ENCODE data around the gene KCP.
A peak's percentile ranks its signal among the peaks of the same experiment; 100 is the strongest.

KCP gene

GRCh38 chr7:128869944-128870285 lies 40.6 kb downstream of the KCP start:
- DNase-seq = no peak

- peak; percentile 36 for DNase-seq
These were observed 41.2 kb downstream of the KCP start for GRCh38 chr7:128869138-128869943.

DNA sequence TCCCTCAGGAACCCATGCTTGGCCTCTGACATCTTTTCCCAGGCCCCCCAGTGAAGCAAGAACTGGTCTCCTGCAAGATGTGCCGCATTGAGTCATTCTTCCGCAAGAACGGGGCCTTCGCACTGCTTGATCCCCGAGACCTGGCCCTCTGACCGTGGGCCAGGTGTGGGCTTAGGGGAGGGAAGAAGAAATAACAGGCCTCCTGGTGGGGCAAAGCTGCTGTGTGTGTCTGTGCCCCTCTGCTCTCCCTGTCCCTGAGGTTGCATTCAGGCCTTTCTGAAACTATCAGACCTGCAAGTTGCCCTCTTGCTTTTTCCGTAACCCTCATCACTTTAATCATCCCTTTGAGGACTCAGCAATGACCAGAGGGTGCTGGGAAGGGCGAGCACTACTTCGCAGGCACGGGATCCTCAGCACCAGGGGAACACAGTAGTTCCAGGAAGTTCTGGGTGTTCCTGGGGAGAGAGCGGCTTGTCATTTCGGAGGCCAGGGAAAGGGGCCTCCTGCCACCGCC lies 41.8 kb downstream of the KCP start:
- DNase-seq = no peak

- no peak for DNase-seq
These were observed 42.5 kb downstream of the KCP start for GRCh38 chr7:128867842-128868623.

DNA sequence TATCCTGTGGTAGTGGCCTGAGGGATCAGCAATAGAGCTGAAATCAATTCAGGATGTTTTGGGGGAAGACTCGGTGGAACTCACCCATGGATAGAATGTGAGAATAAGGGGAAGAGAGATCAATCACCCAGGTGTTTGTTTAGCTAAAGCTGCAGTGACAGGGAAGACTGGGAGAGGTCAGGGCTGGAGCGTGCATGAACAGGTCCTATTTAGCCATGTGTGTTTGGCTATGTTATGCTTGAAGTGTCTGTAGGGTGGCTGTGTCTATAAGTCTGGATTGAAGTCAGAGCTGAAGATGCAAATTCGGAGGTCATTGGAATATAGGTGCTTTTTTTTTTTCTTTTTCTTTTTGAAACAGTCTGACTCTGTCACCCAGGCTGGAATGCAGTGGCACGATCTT lies 43.3 kb downstream of the KCP start:
- DNase-seq = no peak

DNA sequence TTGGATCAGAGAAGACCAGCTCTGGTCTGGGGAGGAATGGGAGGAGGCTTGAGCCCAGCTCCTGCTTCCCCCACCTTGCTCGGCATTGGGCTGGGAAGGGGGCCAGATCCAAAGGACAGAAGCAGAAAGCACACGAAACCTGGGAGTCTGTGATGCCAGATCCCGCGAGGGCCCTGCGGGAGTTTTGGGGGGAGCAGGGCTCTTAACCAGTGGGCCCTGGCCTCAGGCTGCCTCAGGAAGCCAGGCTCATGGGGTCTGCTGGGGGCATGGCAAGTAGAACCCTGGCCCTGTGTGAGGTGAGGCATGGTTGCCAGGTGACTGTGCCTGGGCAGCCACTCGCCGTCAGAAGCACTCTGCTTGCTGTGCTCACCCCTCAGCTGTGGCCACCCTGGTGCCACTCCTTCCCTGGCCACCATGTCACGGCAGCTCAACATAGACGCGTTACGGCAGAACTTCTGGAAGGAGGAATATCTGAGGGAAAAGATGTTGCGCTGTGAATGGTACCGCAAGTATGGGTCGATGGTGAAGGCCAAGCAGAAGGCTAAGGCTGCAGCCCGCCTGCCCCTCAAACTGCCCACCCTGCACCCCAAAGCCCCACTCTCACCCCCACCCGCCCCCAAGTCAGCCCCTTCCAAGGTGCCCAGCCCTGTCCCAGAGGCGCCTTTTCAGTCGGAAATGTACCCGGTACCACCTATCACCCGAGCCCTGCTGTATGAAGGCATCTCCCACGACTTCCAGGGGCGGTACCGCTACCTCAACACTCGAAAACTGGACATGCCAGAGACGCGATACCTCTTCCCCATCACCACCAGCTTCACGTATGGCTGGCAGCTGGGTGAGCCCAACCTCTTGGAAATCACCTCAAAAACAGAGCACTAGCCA lies 44.3 kb downstream of the KCP start:
- DNase-seq = no peak

DNA sequence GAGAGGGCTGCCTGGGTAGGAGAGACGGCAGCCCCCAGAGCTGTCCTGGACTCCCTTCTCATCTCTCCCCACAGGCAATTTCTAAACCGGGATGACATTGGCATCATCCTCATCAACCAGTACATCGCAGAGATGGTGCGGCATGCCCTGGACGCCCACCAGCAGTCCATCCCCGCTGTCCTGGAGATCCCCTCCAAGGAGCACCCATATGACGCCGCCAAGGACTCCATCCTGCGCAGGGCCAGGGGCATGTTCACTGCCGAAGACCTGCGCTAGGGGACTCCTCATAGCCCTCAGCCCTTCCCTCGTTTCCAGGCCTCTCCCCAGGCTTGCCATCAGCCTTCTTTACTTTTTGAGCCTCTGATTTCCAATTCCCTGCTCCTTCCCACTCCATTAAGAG lies 45.2 kb downstream of the KCP start:
- no peak for DNase-seq

GRCh38 chr7:128863433-128863989 lies 47.0 kb downstream of the KCP start:
- DNase-seq = no peak

- DNase-seq = peak; percentile 99
These were observed 47.7 kb downstream of the KCP start, which contains the start of gene ATP6V1F for GRCh38 chr7:128862571-128863432. ATP6V1F (plus strand) TSS chr7:128862856; CDS start chr7:128862905, 49 bp downstream.

GRCh38 chr7:128861957-128862570 lies 48.4 kb downstream of the KCP start:
- DNase-seq = no peak

DNA sequence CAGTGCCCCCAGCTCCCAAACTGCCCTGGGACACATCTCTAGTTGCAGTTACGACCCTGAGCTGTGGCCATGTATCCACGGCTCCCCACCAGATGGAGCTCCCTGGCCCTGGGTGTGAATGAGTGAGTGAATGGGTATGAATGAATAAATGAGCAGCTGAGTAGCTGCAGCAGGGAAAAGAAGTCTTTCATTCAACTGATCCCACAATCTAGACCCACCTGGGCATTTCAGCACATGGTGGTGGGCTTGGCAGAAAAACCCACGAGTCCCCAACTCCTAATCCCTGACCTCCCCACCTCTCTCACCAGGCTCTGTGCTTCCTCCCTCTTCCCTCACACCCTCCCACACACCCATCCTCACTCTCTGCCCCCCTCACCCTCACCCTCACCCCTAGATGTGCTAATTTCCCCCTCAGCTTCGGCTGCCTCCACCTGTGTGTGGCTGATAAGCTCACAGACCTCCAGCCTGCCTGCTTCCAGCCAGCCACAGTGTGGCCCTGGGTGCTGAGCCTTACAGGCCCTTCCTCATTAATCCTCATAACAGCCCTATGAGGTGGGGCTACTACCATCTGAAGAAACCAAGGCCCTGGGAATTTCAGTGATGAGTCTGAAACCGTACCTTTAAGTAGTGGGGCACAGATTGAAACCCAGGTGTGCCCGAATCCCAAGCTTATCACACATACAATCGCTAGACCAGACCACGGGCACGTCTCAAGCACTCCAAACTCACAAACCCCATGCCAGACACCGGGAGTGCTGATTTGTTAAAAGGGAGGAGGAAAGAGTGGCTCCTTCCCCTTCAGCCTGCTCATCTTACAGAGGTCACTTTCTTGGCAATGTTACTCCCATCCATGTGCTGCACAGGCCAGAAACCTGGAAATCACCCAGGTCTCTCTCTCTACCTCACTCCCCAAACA lies 50.1 kb downstream of the KCP start:
- no peak for DNase-seq

DNA sequence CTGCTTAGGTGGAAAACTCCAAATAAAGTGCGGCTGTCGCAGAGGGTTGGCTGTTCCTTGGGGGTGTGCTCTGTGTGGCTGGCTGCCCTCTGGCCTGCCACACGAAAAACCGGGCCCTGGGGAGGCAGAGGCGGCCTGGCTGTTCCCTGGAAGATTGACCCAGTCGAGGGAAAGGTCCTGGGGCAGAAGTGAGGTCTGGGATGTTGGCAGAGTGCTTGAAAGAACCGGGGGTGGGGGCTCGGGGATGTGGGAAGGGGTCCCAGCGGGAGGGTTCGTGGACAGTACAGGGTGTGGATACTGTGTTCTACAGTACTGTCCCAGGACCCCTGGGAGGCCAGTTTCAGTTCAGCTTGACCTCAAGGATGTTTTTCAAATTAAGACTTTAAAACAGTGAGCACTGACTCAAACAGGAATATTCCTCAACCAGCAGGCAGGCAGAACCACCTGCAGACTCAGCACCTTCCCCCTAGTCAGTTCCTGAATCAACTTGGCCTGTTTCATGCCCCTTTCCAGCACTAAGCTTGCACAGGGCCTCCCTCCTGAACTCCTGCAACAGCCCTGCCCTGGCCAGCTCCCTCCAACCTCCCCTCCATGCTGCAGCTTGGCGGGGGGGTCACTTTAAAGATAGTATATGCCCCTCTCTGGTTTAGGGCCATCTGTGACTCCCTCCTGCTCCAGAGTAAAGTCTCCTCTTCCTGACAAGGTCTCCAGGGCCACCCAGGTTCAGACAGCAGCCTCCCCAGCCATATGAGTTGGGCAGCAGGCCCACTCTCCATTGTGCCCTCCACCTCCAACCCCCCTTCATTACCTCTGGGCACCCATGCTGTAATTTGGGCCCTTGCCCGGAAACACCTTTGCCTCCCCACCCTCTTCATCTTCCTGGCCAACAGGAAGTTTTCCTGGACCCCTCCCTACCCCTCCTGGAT lies 51.0 kb downstream of the KCP start:
- no peak for DNase-seq

DNA sequence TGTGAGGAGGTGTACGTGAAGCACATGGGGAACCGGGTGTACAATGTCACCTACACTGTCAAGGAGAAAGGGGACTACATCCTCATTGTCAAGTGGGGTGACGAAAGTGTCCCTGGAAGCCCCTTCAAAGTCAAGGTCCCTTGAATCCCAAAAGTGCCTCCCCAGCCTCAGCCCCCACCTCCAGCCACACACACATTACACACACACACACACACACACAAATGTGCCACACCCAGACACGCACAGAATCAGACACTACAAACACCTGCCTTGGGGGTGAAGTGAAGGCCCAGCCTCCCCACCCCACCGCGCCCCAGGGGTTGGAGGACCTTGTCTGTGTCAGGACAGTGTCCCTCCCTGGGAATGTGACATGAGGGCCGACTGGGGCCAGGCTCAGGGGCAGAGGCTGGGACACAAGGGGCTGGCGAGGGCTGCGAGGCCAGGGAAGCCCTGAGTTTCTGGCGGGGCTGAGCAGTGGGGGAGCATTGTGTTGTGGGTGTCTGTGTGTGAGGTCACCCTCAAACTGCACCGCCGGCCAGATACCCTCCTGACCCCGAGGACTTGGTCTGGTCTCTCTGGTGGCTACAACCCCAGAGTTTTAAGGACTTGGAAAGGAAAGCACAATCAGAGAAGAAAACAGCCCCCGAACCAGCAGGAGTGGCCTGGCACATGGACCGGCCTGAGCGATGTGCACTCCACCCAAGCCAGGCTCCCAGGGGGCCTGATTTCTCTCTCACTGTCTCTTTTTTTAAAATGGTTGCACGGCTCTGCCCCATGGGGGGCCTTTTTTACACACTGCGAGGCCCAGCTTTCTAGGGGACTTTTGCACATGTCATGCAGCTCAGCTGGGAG lies 51.9 kb downstream of the KCP start:
- no peak for DNase-seq

GRCh38 chr7:128856001-128856718 lies 54.3 kb downstream of the KCP start:
- DNase-seq = no peak

GRCh38 chr7:128855559-128855958 lies 55.0 kb downstream of the KCP start:
- no peak for DNase-seq

- DNase-seq = no peak
These were observed 56.1 kb downstream of the KCP start for GRCh38 chr7:128854396-128854795.

DNA sequence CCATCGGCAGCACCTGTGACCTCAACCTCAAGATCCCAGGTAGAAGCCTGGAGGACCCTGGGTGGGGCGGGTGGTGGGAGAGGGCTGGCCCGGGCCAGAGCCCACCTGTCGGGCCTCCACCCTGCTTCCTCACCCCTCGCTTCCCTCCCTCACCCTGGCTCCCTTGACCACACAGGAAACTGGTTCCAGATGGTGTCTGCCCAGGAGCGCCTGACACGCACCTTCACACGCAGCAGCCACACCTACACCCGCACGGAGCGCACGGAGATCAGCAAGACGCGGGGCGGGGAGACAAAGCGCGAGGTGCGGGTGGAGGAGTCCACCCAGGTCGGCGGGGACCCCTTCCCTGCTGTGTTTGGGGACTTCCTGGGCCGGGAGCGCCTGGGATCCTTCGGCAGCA lies 56.7 kb downstream of the KCP start:
- no peak for DNase-seq

Data from activated gamma-delta T cell treated with Interleukin-2 at 50 U/mL for 16 hours (primary cell).